HepG2 (cell line): ENCODE data around the gene GGA3. TPM values are rescaled to one million over a fixed set of nuclear protein-coding genes. Genes with fewer than 3 reads are reported as not detected.

Experiments
- AGO1 ChIP-seq: fragments of 200-400 bp; formaldehyde crosslinking; IDR thresholded peaks from 2 replicates; pipeline ENCODE4 v1.6.1; 2017; ENCODE audit warnings: mild to moderate bottlenecking, low read depth, low read length, moderate library complexity; ENCODE audit not compliant: poor library complexity, severe bottlenecking
- DMAP1 ChIP-seq: IDR thresholded peaks from 2 replicates; pipeline ENCODE4 v1.6.1; 2016
- ELF3 ChIP-seq: IDR thresholded peaks from 2 replicates; pipeline ENCODE4 v1.6.1; 2016; ENCODE audit warnings: missing genetic modification reagents, missing compliant biosample characterization
- GZF1 ChIP-seq: sonication (generic); formaldehyde crosslinking; IDR thresholded peaks from 2 replicates; pipeline ENCODE4 v1.5.1; 2020; ENCODE audit warnings: mild to moderate bottlenecking, missing genetic modification reagents
- HDAC1 ChIP-seq: sonication (generic); formaldehyde crosslinking; IDR thresholded peaks from 2 replicates; pipeline ENCODE4 v1.5.1; 2020; ENCODE audit warnings: mild to moderate bottlenecking, missing genetic modification reagents
- KLF13 ChIP-seq: sonication (generic); formaldehyde crosslinking; IDR thresholded peaks from 2 replicates; pipeline ENCODE4 v1.4.0; 2020; ENCODE audit warnings: mild to moderate bottlenecking, missing genetic modification reagents
- MAFG ChIP-seq: sonication (generic); formaldehyde crosslinking; IDR thresholded peaks from 2 replicates; pipeline ENCODE4 v1.5.1; 2020; ENCODE audit warnings: mild to moderate bottlenecking, missing genetic modification reagents
- MIXL1 ChIP-seq: IDR thresholded peaks from 2 replicates; pipeline ENCODE4 v1.6.1; 2016
- SKI ChIP-seq: fragments of 450-650 bp; IDR thresholded peaks from one replicate; pipeline ENCODE4 v1.6.1; 2018; ENCODE audit warnings: mild to moderate bottlenecking; ENCODE audit not compliant: partially characterized antibody
- ZBTB8A ChIP-seq: sonication (generic); formaldehyde crosslinking; IDR thresholded peaks from 2 replicates; pipeline ENCODE4 v1.4.0; 2020; ENCODE audit warnings: mild to moderate bottlenecking, low read depth, missing genetic modification reagents, borderline replicate concordance
- ZFP36L2 ChIP-seq: sonication (generic); formaldehyde crosslinking; IDR thresholded peaks from 2 replicates; pipeline ENCODE4 v1.4.0; 2020; ENCODE audit warnings: missing genetic modification reagents
- ZIK1 ChIP-seq: sonication (generic); formaldehyde crosslinking; IDR thresholded peaks from 2 replicates; pipeline ENCODE4 v1.5.0; 2020; ENCODE audit warnings: mild to moderate bottlenecking, low read depth, missing genetic modification reagents, borderline replicate concordance
- ZNF646 ChIP-seq: sonication (generic); formaldehyde crosslinking; IDR thresholded peaks from 2 replicates; pipeline ENCODE4 v1.9.0; 2021; ENCODE audit warnings: mild to moderate bottlenecking, missing genetic modification reagents
- polyA plus RNA-seq, 8 experiments: library from polyadenylated mRNA; depleted of rRNA in 3 of 8; stranded (reverse) in 7 of 8; unstranded in 1 of 8; fragments of >200 nt; fragmentation: Illumina TruSeq in 4 of 8; extraction: Trizol in 4 of 8; gene quantifications; 2 replicates each; pipeline versions ENCODE4 v1.2.1 to v1.2.3, GENCODE V29; 2011 to 2016; ENCODE audit warnings: low read depth in 4 of 8, missing spikeins in 1 of 8, mixed read lengths in 1 of 8; ENCODE audit not compliant: insufficient read depth in 1 of 8
- total RNA-seq, 5 experiments: library from RNA; depleted of rRNA; stranded (reverse); fragments of >200 nt; fragmentation: Illumina TruSeq; extraction: Trizol; gene quantifications; 2 replicates each; pipeline ENCODE4 v1.2.3, GENCODE V29; 2016; ENCODE audit warnings: low read depth in 1 of 5
- TF ChIP-seq, protein P1 (sequence below): sonication (generic); formaldehyde crosslinking; IDR thresholded peaks from 2 replicates; pipeline ENCODE4 v1.8.0; 2022; ENCODE audit warnings: mild to moderate bottlenecking, missing genetic modification reagents; ENCODE audit not compliant: insufficient replicate concordance
- TF ChIP-seq, protein P2 (sequence below): sonication (generic); formaldehyde crosslinking; IDR thresholded peaks from 2 replicates; pipeline ENCODE4 v1.8.0; 2022; ENCODE audit warnings: mild to moderate bottlenecking, missing genetic modification reagents, borderline replicate concordance
- TF ChIP-seq, protein P3 (sequence below): IDR thresholded peaks from 2 replicates; pipeline ENCODE4 v1.6.1; 2016; ENCODE audit warnings: control low read depth
- TF ChIP-seq, protein P4 (sequence below): sonication (generic); formaldehyde crosslinking; IDR thresholded peaks from 2 replicates; pipeline ENCODE4 v1.8.1; 2023; ENCODE audit warnings: missing genetic modification reagents, inconsistent platforms, borderline replicate concordance

Gene GGA3
- total and polyA plus RNA-seq, 2 of the 13 experiments (the other 11 are each of a cell fraction or from before 2014, with no cell fraction given): 28.4 to 43.7 TPM

GRCh38 chr17:75308732-75309629 lies 47.6 kb upstream of the GGA3 start (continued):
- TF ChIP-seq KLF13: no peak
- TF ChIP-seq MIXL1: peak; percentile 52; the same call in 1 of the 2 replicates
- no peak for TF ChIP-seq ZFP36L2 (CRISPR knock-in tag)
- TF ChIP-seq, protein P1, sequence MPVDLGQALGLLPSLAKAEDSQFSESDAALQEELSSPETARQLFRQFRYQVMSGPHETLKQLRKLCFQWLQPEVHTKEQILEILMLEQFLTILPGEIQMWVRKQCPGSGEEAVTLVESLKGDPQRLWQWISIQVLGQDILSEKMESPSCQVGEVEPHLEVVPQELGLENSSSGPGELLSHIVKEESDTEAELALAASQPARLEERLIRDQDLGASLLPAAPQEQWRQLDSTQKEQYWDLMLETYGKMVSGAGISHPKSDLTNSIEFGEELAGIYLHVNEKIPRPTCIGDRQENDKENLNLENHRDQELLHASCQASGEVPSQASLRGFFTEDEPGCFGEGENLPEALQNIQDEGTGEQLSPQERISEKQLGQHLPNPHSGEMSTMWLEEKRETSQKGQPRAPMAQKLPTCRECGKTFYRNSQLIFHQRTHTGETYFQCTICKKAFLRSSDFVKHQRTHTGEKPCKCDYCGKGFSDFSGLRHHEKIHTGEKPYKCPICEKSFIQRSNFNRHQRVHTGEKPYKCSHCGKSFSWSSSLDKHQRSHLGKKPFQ (CRISPR knock-in tag): no peak
- peak; percentile 89 for TF ChIP-seq ZIK1 (CRISPR knock-in tag)
- peak; percentile 71 for TF ChIP-seq ELF3 (CRISPR knock-in tag)
- TF ChIP-seq, protein P2, sequence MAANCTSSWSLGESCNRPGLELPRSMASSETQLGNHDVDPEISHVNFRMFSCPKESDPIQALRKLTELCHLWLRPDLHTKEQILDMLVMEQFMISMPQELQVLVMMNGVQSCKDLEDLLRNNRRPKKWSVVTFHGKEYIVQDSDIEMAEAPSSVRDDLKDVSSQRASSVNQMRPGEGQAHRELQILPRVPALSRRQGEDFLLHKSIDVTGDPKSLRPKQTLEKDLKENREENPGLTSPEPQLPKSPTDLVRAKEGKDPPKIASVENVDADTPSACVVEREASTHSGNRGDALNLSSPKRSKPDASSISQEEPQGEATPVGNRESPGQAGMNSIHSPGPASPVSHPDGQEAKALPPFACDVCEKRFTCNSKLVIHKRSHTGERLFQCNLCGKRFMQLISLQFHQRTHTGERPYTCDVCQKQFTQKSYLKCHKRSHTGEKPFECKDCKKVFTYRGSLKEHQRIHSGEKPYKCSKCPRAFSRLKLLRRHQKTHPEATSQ (CRISPR knock-in tag): no peak
- TF ChIP-seq, protein P3, sequence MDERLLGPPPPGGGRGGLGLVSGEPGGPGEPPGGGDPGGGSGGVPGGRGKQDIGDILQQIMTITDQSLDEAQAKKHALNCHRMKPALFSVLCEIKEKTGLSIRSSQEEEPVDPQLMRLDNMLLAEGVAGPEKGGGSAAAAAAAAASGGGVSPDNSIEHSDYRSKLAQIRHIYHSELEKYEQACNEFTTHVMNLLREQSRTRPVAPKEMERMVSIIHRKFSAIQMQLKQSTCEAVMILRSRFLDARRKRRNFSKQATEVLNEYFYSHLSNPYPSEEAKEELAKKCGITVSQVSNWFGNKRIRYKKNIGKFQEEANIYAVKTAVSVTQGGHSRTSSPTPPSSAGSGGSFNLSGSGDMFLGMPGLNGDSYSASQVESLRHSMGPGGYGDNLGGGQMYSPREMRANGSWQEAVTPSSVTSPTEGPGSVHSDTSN (CRISPR knock-in tag): no peak
- peak; percentile 58 for TF ChIP-seq AGO1
- TF ChIP-seq HDAC1: peak; percentile 85
- TF ChIP-seq ZNF646: no peak
- peak; percentile 86; the same call in 1 of the 2 replicates for TF ChIP-seq GZF1
- TF ChIP-seq ZBTB8A (CRISPR knock-in tag): no peak
- TF ChIP-seq MAFG: no peak
- TF ChIP-seq SKI: no peak
- peak; percentile 90; the same call in 1 of the 2 replicates for TF ChIP-seq DMAP1 (CRISPR knock-in tag)
- TF ChIP-seq, protein P4, sequence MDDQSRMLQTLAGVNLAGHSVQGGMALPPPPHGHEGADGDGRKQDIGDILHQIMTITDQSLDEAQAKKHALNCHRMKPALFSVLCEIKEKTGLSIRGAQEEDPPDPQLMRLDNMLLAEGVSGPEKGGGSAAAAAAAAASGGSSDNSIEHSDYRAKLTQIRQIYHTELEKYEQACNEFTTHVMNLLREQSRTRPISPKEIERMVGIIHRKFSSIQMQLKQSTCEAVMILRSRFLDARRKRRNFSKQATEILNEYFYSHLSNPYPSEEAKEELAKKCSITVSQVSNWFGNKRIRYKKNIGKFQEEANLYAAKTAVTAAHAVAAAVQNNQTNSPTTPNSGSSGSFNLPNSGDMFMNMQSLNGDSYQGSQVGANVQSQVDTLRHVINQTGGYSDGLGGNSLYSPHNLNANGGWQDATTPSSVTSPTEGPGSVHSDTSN (CRISPR knock-in tag): no peak
